Fibroblast of pulmonary artery (primary cell): Measurements from ENCODE around the gene LY6G6D.
"Not testable (repeated sequence)": the region's sequence is repeated elsewhere in the genome, so short reads cannot be mapped to it uniquely, and the experiment has no call there.

ENCODE experiments used
- DNase-seq: peaks from one replicate; pipeline ENCODE4 v3.0.0-alpha.2; 2010; ENCODE audit warnings: low read depth
- H3K4me3 ChIP-seq: replicated peaks from 2 replicates; pipeline ENCODE4 v1.5.1; 2011; ENCODE audit warnings: low read depth, mild to moderate bottlenecking, control low read depth, low read length, moderate library complexity
- TF ChIP-seq, protein P1 (sequence below): IDR thresholded peaks from 2 replicates; pipeline ENCODE4 v1.5.1; 2011; ENCODE audit warnings: mild to moderate bottlenecking, control low read depth, low read length, inconsistent platforms; ENCODE audit errors: missing control alignments

LY6G6D gene

DNA sequence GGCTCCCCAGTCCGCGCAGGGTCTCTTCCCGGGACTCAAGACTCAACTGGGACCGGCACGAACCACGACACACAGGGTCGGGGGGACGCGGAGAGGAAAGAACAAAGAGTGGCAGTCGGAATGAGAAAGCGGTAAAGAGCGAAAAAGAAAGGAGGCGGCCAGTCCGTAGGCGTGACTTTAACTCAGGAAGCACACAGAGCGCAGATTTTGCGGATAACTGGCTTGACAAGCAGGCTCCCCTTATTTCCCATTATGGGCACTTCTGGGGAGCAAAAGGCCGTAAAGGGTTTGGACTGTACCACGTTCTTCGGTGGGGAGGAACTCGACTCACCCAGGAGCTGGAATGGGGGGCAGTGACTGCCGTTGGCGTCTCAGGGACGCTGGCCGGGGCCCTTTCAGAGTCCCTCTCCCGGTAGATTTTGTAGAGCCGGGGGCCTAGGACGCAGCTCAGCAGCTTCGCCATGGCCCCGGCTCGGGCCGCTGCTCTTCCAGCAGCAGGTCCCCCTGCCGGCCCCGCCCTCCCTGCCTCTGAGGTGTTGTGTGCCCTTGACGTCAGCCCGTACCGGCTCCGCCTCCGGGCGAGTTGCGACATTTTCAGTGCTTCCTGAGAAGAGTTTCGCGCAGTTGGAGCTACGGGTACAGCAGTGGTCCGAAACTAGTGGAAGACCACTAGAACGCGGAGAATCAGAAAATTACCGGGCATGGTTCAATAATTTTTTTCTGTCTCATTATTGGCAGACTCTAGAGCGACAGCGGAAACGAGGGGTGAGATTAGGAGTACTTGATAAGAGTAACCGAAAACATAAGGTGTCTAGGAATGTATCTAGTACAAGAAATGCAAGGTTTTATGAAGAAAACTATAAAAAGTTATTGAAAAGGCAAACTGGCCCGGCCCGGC is 12.1 kb upstream of the LY6G6D start, which contains the start of gene ABHD16A:
TSS of gene ABHD16A (minus strand) at position 506 of the 898 bp plus-strand sequence. CDS start at position 463, 43 bp downstream.
- peak within 1 kb of the TSS; percentile 97 for H3K4me3 ChIP-seq
- TF ChIP-seq, protein P1, sequence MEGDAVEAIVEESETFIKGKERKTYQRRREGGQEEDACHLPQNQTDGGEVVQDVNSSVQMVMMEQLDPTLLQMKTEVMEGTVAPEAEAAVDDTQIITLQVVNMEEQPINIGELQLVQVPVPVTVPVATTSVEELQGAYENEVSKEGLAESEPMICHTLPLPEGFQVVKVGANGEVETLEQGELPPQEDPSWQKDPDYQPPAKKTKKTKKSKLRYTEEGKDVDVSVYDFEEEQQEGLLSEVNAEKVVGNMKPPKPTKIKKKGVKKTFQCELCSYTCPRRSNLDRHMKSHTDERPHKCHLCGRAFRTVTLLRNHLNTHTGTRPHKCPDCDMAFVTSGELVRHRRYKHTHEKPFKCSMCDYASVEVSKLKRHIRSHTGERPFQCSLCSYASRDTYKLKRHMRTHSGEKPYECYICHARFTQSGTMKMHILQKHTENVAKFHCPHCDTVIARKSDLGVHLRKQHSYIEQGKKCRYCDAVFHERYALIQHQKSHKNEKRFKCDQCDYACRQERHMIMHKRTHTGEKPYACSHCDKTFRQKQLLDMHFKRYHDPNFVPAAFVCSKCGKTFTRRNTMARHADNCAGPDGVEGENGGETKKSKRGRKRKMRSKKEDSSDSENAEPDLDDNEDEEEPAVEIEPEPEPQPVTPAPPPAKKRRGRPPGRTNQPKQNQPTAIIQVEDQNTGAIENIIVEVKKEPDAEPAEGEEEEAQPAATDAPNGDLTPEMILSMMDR, result no peak
- DNase-seq, result peak; percentile 99

DNA sequence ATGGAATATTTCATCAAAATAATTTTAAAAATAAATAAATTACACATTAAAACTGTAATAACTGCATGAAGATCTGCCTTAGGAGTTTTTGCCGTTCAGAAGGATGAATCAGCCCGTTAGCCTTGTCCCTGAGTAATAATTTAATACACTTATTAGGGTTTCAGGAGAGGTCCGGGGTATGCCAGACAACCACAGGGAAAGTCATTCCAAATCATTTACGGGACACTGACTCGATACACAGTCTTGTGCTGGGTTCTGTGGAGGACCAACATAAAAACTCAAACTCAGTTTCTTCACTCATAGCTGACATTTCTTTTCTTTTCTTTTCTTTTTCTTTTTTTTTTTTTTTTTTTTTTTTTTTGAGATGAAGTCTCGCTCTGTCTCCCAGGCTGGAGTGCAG is 9.2 kb upstream of the LY6G6D start:
- no peak for DNase-seq
- TF ChIP-seq, protein P1, result no peak

DNA sequence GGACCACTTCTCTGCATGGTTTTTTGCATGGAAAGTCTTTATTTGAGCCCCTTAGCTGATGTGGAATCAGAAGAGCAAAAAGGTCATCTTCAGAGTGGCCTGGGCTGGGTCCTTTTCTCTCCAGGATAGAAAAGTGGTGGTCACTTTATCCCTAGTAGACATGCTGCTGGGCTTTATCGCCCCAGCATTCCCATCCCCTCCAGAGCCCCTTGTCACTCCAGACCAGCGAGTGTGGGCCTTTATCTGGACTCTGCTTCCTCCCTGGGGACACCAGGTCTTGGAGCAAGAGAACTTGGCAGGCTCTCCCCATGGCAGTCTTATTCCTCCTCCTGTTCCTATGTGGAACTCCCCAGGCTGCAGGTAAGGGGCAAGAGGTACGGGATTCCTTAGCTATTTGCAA is 8.5 kb upstream of the LY6G6D start, which contains the start of gene LY6G6F:
TSS of gene LY6G6F (plus strand) at position 268 of the 400 bp plus-strand sequence. CDS start at position 309, 41 bp downstream.
- DNase-seq, result peak; percentile 39
- TF ChIP-seq, protein P1, result no peak

More for the DNA sequence above, 9.2 kb upstream of the LY6G6D start:
- H3K4me3 ChIP-seq, result no peak overlapping the region

DNA sequence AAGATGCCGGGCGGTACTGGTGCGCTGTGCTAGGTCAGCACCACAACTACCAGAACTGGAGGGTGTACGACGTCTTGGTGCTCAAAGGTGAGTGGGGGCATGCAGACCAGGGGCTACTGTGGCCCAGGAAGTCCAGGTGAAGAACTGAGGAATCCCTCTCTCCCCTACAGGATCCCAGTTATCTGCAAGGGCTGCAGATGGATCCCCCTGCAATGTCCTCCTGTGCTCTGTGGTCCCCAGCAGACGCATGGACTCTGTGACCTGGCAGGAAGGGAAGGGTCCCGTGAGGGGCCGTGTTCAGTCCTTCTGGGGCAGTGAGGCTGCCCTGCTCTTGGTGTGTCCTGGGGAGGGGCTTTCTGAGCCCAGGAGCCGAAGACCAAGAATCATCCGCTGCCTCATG is 7.4 kb upstream of the LY6G6D start:
- no peak overlapping the region for H3K4me3 ChIP-seq
- no peak for DNase-seq
- TF ChIP-seq, protein P1, result no peak

More for the DNA sequence above, 8.5 kb upstream of the LY6G6D start, which contains the start of gene LY6G6F:
- no peak within 1 kb of the TSS for H3K4me3 ChIP-seq

DNA sequence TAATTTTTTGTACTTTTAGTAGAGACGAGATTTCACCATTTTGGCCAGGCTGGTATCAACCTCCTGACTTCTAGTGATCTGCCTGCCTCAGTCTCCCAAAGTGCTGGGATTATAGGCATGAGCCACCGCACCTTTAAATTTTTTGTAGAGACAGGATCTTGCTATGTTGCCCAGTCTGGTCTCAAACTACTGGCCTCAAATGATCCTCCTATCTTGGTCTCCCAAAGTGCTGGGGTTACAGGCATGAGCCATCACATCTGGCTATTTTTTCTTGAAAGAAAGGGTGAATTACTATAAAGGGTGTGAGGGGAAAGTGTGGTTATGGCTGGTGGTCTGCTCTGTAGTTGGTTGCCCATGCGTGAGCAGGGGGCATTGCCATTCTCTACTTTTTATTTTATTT is 6.9 kb upstream of the LY6G6D start:
- DNase-seq, result no peak
- TF ChIP-seq, protein P1, result no peak
- H3K4me3 ChIP-seq, result no peak overlapping the region

DNA sequence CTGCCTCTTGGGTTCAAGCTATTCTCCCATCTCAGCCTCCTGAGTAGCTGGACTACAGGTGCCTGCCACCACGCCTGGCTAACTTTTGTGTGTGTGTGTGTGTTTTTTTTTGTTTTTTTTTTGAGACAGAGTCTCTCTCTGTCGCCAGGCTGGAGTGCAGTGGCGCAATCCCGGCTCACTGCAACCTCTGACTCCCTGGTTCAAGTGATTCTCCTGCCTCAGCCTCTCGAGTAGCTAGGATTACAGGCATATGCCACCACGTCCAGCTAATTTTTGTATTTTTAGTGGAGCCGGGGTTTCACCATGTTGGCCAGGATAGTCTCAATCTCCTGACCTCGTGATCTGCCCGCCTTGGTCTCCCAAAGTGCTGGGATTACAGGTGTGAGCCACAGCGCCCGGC is 6.0 kb upstream of the LY6G6D start:
- not testable (repeated sequence) for H3K4me3 ChIP-seq, DNase-seq

DNA sequence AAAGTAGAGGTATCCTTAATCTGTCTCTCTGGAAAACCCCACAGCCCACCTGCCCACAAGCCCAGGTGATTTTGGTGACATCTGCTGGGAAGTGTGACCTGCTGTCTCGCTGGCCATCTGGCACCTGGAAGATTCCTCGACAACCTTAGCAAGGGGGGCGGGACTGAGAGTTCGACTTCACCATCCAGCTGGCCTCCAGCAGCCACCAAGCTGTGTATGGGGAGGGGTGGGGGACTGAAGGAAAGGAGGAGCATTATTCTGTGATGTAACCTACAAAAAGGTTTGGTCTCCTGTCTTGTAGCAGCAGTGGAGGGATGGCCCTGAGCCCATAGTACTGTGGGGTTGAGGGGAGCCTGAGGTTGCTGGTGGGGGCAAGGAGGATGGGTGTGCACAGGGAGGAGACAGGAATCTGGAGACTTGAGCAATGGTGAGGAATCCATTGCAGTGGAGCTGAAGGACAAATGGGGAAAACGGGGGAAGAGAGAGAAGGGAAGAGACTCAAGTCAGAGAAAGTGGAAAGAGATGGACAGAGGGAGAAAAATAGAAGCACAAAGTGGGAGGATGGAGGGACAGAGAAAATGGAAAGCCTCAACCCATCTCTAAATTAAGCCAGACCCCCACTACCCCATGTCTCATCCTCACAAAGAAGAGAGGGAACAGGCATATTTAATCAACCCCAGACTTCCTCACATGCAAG is 4.5 kb upstream of the LY6G6D start:
- DNase-seq, result no peak
- TF ChIP-seq, protein P1, result no peak
- no peak overlapping the region for H3K4me3 ChIP-seq
